HG03520 (cell line): ENCODE data around the gene TMTC1.

ENCODE experiments used
- ATAC-seq: cut with Tn5 transposase; IDR thresholded peaks from one replicate; pipeline ENCODE4 v1.9.1; 2021; ENCODE audit warnings: mild to moderate bottlenecking, moderate library complexity; ENCODE audit not compliant: unreplicated experiment

The TMTC1 gene

DNA sequence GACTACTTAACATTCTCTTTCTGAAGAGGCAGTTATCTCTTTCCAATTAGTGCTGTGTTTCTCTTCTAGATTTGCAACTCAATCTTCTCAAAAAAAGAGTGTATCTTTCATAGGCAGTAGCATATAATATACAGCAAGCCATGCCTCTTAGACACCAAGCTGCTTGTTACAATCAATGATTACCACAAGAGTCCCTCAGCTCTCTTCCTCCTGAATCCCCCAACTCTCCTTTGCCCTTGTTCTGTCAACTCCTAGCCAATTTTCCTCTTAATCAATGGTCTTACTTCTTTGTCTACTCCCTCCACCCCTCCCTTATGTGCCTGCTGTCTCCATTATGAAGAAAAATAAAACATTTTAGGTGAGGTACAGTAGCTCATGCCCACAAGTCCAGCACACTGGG is 2.6 kb downstream of the TMTC1 start:
- ATAC-seq: no peak

DNA sequence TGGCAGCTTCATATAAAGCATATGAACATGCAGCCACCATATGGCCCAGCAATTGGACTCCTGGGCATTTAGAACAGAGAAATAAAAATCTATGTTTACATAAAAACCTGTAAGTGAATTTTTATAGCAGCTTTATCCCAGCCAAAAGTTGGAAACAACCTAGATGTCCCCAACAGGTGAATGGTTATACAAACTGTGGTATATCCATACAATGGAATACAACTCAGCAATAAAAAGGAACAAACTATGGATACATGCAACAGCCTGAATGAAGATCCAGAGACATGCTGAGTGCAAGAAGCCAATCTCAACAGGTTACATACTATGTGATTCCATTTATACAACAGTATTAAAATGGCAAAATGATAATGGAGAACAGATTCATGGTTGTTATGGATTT is 3.7 kb downstream of the TMTC1 start:
- no peak for ATAC-seq

DNA sequence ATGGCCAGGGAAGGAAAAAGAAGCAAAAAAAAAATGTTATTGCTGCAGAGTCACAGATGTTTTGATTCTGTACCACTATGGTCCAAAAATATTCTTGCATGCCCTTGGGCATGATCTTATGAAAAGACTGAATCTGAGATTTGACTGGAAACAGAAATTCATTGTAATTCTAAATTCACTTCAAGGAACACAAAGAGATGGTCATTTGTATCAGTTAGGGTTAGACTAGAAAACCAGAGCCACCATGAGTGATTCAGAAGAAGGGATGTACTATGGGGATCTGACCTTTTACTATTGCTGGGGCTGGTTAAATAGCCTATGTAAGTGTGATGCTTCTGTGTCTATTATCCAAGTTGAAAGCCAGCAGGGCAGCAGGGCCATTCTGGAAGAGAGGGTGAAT is 5.2 kb downstream of the TMTC1 start:
- no peak for ATAC-seq

- no peak for ATAC-seq
Observed at GRCh38 chr12:29773076-29773475, 10.7 kb downstream of the TMTC1 start.

DNA sequence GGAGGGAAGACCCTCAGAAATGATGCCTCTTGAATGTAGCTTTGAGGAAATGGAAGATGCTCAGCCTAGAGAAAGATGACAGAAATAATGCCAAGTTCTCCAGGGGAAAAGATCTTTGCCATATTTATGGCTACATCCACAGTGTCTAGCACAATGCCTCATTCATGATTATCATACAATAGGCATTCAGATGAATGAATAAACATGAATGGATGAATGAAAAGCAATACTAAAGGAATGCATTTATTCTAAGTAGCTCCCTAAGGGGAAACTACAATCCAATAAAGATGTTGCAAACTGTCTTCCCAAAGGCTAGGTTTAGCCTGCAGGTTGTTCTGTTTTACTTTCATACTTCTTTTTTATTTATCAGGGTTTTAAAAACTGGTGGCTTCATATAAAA is 12.0 kb downstream of the TMTC1 start:
- ATAC-seq: no peak

DNA sequence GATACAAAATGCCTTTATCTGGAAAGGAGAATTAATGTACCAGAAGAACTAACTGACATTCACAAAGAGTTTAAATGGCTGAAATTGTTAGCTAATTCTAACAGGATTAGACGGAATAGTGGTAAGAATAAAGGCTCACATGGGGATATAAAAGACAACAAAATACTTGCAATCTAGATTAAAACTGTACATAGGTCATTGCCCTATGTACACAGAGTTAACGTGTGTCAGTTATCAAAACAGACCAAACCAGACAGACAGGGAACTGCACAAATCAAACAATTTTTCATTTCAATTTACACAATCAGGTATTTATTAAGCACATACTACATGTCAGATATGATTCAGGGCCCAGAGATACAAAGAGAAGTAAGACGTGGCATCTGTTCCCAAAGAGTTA is 12.6 kb downstream of the TMTC1 start:
- ATAC-seq: no peak

GRCh38 chr12:29769162-29769858 is 14.4 kb downstream of the TMTC1 start:
- no peak for ATAC-seq

DNA sequence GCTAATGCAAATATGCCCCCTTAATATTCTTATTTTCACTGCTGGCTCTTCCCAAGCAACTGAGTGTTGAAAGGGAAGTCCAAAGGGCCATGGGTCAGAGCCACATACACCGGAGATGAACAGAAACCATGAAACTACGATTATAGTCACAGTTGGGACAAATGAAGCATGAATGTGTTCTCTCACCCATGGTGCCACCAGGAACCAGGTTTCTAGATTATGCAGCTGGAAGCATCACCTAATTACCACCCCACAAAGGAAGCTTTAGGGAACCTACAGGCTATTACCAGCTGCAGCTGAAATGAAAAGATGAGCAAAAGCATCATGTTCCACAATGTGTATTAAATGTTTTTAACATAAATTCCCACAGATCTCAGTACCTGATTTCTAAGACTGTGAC is 15.4 kb downstream of the TMTC1 start:
- ATAC-seq: no peak

DNA sequence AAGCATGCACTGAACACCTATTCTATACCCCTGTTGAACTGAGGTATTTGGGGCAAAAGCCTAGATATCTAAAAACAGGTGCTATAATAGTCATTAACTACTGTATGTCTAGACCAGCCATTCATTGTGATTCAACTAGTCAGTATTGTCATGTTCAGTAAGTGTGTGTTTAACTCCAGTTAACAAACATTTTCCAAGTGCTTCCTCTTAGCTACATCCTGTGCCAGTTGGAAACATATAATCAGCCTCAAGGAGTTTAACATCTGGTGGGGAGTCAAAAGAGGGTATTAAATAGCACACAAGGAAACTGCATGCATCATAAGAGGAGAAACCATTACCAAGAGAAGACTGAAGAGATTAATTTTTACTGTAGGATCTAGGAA is 20.4 kb downstream of the TMTC1 start:
- ATAC-seq: no peak

GRCh38 chr12:29762637-29763300 is 21.0 kb downstream of the TMTC1 start:
- ATAC-seq: no peak

DNA sequence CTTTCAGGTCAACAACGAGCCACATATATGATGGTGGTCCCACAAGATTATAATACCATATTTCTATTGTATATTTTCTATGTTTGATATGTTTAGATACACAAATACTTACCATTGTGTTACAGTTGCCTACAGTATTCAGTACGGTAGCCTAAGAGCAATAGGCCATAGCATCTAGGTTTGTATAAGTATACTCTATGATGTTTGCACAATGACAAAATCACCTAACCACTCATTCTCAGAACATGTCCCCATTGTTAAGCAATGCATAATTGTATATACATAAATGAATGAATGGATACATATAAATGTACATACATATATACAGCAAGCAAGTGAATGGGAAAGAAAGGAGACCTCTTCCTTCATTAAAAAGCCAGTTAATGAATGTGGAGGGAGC is 23.8 kb downstream of the TMTC1 start:
- ATAC-seq: no peak

DNA sequence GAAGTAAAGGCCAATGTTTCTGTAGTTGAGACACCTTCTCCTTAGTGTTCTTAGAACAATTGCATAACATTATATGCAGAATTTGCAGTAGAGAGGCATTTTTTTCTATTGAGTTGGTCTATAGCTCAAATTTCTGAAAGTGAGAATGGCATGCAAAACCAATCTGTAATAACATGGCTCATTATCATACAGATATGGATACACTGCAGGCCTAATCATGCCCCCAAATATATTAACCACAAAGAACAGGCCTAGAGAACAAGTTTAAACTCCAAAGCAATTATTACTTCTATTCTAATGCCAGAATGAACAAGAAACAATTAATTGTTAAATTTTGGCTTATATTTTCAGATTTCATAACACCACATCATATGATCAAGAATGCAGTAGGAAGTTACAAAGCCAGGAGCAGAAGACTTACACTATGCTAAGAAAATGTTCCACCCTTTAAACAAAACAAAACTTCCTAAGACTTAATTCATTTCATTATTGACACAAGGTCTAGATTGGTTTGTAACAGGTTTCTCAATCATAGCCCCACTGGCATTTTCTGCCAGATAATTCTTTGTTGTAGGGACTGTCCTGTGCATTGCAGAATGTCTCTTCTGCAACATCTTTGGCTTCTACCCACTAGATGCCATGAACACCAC is 26.9 kb downstream of the TMTC1 start:
- ATAC-seq: no peak

- no peak for ATAC-seq
Observed at GRCh38 chr12:29754235-29755189, 29.2 kb downstream of the TMTC1 start.

DNA sequence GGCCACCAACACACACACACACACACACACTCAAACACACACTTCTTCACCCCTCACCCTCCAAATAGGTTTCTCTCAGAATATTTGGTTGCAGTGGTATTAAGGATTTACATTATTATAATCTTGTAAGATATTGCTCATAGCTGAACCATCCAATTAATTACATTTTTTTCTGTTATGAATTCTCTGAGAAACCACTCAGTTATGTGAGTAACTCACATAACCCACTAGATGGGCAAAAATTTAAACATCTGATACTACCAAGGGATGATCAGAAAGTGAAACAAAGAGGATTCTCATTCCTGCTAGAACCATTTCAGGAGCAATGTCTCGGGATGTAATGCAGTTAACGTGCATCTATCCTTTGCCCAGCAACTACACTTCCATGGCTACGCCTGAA is 31.6 kb downstream of the TMTC1 start:
- no peak for ATAC-seq

DNA sequence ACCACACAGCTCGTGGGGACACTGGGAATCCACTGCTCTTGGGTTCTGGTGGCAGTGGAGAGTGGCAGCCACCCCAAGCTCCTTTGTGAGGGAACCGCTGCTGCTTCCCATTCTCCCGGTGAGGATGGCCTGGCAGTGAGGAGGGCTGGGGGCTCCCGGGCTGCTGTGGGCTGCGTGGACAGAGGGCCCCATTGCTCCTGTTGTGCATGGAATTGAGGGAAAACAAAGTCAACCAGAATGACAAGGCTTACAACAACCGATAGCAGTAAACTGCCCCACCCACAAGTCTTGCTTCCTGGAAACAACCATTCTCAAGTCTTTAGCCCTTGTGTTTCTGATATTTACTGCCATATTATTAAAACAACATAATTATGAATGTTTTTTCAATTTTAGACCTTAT is 32.1 kb downstream of the TMTC1 start:
- ATAC-seq: no peak

DNA sequence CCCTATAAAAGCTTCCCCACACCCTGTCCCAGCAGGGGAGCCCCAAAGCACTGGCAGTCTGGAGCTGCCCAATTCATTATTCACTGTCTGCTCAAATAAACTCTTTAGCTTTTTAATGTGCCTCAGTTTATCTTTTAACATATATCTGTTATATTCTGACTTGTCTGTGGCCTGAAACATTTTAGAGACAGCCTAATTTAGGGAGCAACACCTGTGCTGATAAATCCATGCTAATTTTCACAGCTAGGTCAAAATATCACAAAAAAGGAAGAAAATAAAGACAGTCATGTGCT is 32.9 kb downstream of the TMTC1 start:
- ATAC-seq: no peak

GRCh38 chr12:29750131-29750927 is 33.4 kb downstream of the TMTC1 start:
- peak; percentile 89 for ATAC-seq

GRCh38 chr12:29744365-29744764 is 39.4 kb downstream of the TMTC1 start:
- no peak for ATAC-seq

DNA sequence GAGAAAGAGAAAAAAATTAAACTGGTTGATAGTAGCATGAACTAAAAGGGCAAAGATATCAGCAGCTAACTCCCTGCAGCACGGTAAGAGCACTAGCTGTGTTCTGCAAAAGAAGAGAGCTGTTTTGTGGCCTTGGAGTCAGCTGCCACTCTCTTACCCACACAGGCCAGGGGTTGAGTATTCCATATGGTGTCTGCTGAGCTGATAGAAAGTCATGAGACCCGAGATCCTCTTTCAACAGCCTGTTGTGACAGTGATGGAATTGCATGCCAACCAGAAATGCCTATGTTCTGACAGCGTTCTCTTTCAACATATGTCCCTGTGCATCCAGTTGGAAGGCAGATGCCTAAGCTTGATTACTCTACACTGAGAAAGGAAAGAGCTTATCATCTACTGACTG is 39.9 kb downstream of the TMTC1 start:
- ATAC-seq: no peak

DNA sequence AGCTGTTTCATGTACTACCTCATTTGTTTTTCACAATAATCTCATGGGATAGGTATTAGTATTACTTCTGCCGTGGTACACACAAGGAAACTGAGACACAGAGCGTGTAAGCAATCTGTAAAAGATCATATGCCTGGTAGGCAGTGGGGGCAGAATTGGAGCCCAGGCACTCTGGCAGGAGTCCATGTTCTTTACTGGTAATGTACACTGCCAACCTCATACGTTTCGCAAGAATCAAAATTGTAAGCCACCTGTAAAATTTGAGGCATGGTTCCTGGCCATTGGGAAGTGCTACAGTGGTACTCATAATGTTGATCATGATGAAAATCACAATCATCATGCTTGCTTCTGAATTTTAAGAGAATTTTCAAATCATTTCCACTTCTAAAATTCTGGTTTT is 40.7 kb downstream of the TMTC1 start:
- ATAC-seq: no peak

DNA sequence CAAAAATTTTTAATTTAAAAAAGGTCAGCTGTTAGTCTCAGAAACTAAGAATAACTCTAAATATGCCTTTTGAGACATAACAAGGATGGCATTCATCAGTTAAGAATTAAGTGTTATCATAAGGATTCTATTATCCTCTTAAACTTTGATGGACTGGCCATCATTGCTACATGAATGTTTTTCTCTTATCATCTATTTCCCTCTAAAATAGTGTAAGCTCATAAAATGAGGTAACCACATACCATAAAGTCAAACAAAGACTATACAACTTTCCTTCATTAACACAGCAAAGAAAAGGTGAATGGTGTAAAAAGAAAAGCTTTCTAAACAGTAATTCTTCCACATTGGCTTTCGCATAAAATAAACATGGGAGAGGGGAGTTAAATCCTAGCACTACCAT is 41.1 kb downstream of the TMTC1 start:
- no peak for ATAC-seq
